Fibroblast of lung (primary cell): Measurements from ENCODE around the gene SPEM3. TPM values are rescaled to one million over a fixed set of nuclear protein-coding genes. Genes with fewer than 3 reads are reported as not detected.

Source experiments
- DNase-seq, 2 donors: peaks; one replicate each; pipeline versions ENCODE4 v3.0.0 to v3.0.0-alpha.2; 2010; ENCODE audit warnings: low read depth in 2 of 2
- H2AFZ ChIP-seq: 2 replicates; pipeline ENCODE4 v1.5.1; 2012; ENCODE audit warnings: low read length, control low read depth, inconsistent platforms
- H3K27ac ChIP-seq: 2 replicates; pipeline ENCODE4 v1.5.1; 2011; ENCODE audit warnings: low read length, control low read depth; ENCODE audit not compliant: insufficient read depth
- H3K27me3 ChIP-seq: 2 replicates; pipeline ENCODE4 v1.5.1; 2011; ENCODE audit warnings: mild to moderate bottlenecking, low read length; ENCODE audit not compliant: control insufficient read depth, insufficient read depth
- H3K36me3 ChIP-seq: 2 replicates; pipeline ENCODE4 v1.5.1; 2011; ENCODE audit warnings: low read length; ENCODE audit not compliant: control insufficient read depth, insufficient read depth
- H3K4me1 ChIP-seq: 2 replicates; pipeline ENCODE4 v1.5.1; 2011; ENCODE audit warnings: low read length; ENCODE audit not compliant: control insufficient read depth, insufficient read depth; ENCODE audit errors: extremely low read depth
- H3K4me2 ChIP-seq: 2 replicates; pipeline ENCODE4 v1.5.1; 2011; ENCODE audit warnings: low read length, control low read depth; ENCODE audit not compliant: insufficient read depth; ENCODE audit errors: extremely low read depth
- H3K4me3 ChIP-seq, 4 experiments: fragments of 200-600 bp in 1 of 4; sonication (generic) in 1 of 4; replicated peaks in 1 of 4; 2 replicates each; pipeline ENCODE4 v1.5.1; 2011 to 2016; ENCODE audit warnings: low read length in 4 of 4, low read depth in 3 of 4, mild to moderate bottlenecking in 3 of 4, control low read depth in 2 of 4, inconsistent platforms in 1 of 4, mixed read lengths in 1 of 4; ENCODE audit not compliant: insufficient read depth in 1 of 4; ENCODE audit errors: control extremely low read depth in 1 of 4
- H3K79me2 ChIP-seq: 2 replicates; pipeline ENCODE4 v1.5.1; 2012; ENCODE audit warnings: mild to moderate bottlenecking, low read length, inconsistent platforms; ENCODE audit not compliant: control insufficient read depth, insufficient read depth
- H3K9ac ChIP-seq: 2 replicates; pipeline ENCODE4 v1.5.1; 2011; ENCODE audit warnings: mild to moderate bottlenecking, low read length, control low read depth; ENCODE audit not compliant: insufficient read depth
- H3K9me3 ChIP-seq: 2 replicates; pipeline ENCODE4 v1.5.1; 2012; ENCODE audit warnings: low read depth, low read length; ENCODE audit not compliant: control insufficient read depth, insufficient read depth
- H4K20me1 ChIP-seq: 2 replicates; pipeline ENCODE4 v1.5.1; 2011; ENCODE audit warnings: low read length; ENCODE audit not compliant: control insufficient read depth, insufficient read depth; ENCODE audit errors: extremely low read depth
- EZH2 ChIP-seq: IDR thresholded peaks from 2 replicates; pipeline ENCODE4 v1.5.1; 2012; ENCODE audit warnings: low read length, control low read depth, mild to moderate bottlenecking; ENCODE audit errors: missing control alignments
- polyA plus RNA-seq, 2 donors: library from polyadenylated mRNA; depleted of rRNA in 1 of 2; stranded (reverse) in 1 of 2; unstranded in 1 of 2; fragments of >200 nt; gene quantifications; 2 replicates each; pipeline ENCODE4 v1.2.1, GENCODE V29; 2011 to 2012; ENCODE audit warnings: missing spikeins in 1 of 2
- total RNA-seq: library from RNA; depleted of rRNA; stranded (reverse); fragments of >200 nt; gene quantifications from 2 replicates; pipeline ENCODE4 v1.2.1, GENCODE V29; 2014
- TF ChIP-seq, protein P1 (sequence below), 2 donors: IDR thresholded peaks in 1 of 2; conservative IDR thresholded peaks in 1 of 2; 1 replicate in 1 of 2; 2 replicates in 1 of 2; pipeline ENCODE4 v1.5.1; 2011 to 2012; ENCODE audit warnings: low read length in 2 of 2, control low read depth in 1 of 2, inconsistent platforms in 1 of 2, low read depth in 1 of 2, mild to moderate bottlenecking in 1 of 2

SPEM3 gene
- total and polyA plus RNA-seq, 2 donors (not counting 1 experiment from before 2014, with no cell fraction given): not detected

DNA sequence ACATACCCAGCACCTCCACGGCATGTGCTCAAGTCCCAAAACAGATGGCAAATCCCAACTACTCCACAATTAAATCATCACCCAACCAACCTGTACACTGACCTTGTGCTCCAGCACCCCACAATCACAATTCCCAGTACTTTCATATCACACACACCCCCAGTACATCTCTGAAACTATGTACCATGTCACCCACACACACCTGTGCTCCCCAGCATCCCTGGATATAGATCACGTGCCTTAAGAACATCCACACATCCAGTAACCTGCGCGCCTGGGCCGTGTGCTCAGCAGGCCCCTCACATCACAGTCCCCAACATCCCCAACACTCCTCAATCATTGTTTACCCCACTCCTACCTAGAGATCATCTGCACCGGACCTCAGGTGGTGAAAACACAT lies 18.9 kb upstream of the SPEM3 start:
- peaks cover 7% of the 10 kb centered on the region for H3K4me1 ChIP-seq
- TF ChIP-seq, protein P1, sequence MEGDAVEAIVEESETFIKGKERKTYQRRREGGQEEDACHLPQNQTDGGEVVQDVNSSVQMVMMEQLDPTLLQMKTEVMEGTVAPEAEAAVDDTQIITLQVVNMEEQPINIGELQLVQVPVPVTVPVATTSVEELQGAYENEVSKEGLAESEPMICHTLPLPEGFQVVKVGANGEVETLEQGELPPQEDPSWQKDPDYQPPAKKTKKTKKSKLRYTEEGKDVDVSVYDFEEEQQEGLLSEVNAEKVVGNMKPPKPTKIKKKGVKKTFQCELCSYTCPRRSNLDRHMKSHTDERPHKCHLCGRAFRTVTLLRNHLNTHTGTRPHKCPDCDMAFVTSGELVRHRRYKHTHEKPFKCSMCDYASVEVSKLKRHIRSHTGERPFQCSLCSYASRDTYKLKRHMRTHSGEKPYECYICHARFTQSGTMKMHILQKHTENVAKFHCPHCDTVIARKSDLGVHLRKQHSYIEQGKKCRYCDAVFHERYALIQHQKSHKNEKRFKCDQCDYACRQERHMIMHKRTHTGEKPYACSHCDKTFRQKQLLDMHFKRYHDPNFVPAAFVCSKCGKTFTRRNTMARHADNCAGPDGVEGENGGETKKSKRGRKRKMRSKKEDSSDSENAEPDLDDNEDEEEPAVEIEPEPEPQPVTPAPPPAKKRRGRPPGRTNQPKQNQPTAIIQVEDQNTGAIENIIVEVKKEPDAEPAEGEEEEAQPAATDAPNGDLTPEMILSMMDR (conservative IDR thresholded peaks at IDR 0.05 in 1 of 2, IDR thresholded peaks at IDR 0.05 in 1 of 2; ENCODE audit: low read depth in 1 of 2, low read length in 2 of 2): no peak
- H3K9me3 ChIP-seq: no peaks in the 10 kb centered on the region
- H3K36me3 ChIP-seq: peaks cover 11% of the 10 kb centered on the region
- H2AFZ ChIP-seq: no peak overlapping the region
- H3K27ac ChIP-seq: no peak overlapping the region
- no peak overlapping the region for H3K9ac ChIP-seq
- H3K27me3 ChIP-seq: no peaks in the 10 kb centered on the region
- H4K20me1 ChIP-seq: no peaks in the 10 kb centered on the region
- no peak for DNase-seq
- H3K79me2 ChIP-seq: no peaks in the 10 kb centered on the region
- no peak overlapping the region for H3K4me3 ChIP-seq
- H3K4me2 ChIP-seq: no peak overlapping the region

DNA sequence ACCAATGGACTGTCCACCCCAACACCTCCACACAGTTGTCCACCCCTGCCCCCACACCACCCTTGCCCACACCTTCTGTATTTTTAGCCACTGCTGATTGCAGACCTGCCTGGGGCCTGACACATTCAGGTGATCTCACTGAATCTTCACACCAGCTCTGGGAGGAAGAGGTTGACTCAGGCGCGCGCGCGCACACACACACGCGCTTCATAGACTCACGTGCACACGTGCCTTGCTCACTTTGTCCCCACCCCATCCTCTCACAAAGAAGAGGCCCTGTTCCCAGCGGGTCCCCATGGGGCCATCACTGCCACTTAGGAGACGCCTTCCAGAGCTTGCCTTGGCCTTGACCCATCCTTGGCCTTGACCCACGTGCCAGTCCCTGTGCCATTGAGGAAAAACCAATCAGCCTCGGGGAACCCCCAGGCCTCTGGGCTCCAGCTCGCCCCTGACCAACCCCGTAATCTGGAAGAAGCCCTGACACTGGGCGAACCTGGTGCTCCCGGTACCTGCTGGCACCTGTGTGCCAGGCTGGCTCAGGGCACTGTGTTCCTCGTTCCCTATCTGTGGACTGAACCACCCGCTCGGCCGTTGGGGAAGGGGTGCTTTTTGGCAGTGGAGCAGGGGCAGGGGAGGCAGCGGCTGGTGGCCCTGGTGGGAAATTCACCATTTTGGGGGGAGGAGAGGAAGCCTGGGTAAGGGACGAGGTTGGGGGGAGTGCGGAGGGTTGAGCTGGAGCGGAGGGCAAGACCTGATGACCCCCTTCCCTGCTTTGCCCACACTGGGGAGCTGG lies 17.8 kb upstream of the SPEM3 start:
- no peak overlapping the region for H3K27ac ChIP-seq

DNA sequence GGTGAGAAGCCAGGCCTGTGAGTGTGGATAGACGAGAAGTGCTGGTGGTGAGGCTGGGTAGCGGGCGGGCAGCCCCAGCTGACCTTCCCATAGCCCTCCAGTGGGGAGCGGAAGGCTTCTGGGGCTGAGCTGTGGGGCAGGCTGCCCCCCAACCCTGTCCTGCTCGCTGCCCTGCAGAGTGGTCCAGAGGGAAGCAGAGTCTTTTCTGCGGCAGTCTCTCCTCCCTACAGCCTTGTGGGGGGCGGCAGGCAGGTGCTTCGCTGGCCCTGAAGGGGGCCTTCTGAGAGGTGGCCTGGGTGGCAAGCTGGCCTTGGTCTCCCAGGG lies 17.3 kb upstream of the SPEM3 start:
- no peaks in the 10 kb centered on the region for H4K20me1 ChIP-seq
- no peak for DNase-seq
- no peaks in the 10 kb centered on the region for H3K79me2 ChIP-seq
- no peaks in the 10 kb centered on the region for H3K27me3 ChIP-seq
- no peak overlapping the region for H3K4me3 ChIP-seq
- no peaks in the 10 kb centered on the region for H3K9me3 ChIP-seq
- H3K27ac ChIP-seq: no peak overlapping the region
- TF ChIP-seq, protein P1 (conservative IDR thresholded peaks at IDR 0.05 in 1 of 2, IDR thresholded peaks at IDR 0.05 in 1 of 2; ENCODE audit: low read depth in 1 of 2, low read length in 2 of 2): no peak
- no peak for TF ChIP-seq EZH2
- H2AFZ ChIP-seq: no peak overlapping the region
- no peak overlapping the region for H3K4me2 ChIP-seq
- H3K9ac ChIP-seq: no peak overlapping the region
- H3K36me3 ChIP-seq: peaks cover 15% of the 10 kb centered on the region
- H3K4me1 ChIP-seq: peaks cover 7% of the 10 kb centered on the region

More for the DNA sequence above, 17.8 kb upstream of the SPEM3 start:
- H3K4me2 ChIP-seq: no peak overlapping the region
- no peak for DNase-seq
- TF ChIP-seq, protein P1 (conservative IDR thresholded peaks at IDR 0.05 in 1 of 2, IDR thresholded peaks at IDR 0.05 in 1 of 2; ENCODE audit: low read depth in 1 of 2, low read length in 2 of 2): no peak
- no peak for TF ChIP-seq EZH2
- H4K20me1 ChIP-seq: no peaks in the 10 kb centered on the region
- H3K9ac ChIP-seq: no peak overlapping the region
- no peaks in the 10 kb centered on the region for H3K9me3 ChIP-seq
- H3K4me3 ChIP-seq: no peak overlapping the region
- H3K79me2 ChIP-seq: no peaks in the 10 kb centered on the region
- H3K36me3 ChIP-seq: peaks cover 15% of the 10 kb centered on the region
- H2AFZ ChIP-seq: no peak overlapping the region
- no peaks in the 10 kb centered on the region for H3K27me3 ChIP-seq
- peaks cover 7% of the 10 kb centered on the region for H3K4me1 ChIP-seq
